Measurements from ENCODE around the gene JMJD1C.
A peak's percentile ranks its signal among the peaks of the same experiment; 100 is the strongest.
"Not testable (repeated sequence)": the region's sequence is repeated elsewhere in the genome, so short reads cannot be mapped to it uniquely, and the experiment has no call there.

The JMJD1C gene

GRCh38 chr10:63236113-63236935 lies 229.5 kb downstream of the JMJD1C start:
- no peak for DNase-seq
- H3K9me3 Mint-ChIP-seq, result no peaks in the 10 kb centered on the region
- H3K36me3 Mint-ChIP-seq, result peaks cover 18% of the 10 kb centered on the region
- no peak overlapping the region for H3K4me3 Mint-ChIP-seq
- peak overlapping the region; percentile 83 for H3K27ac Mint-ChIP-seq
- no peaks in the 10 kb centered on the region for H3K27me3 Mint-ChIP-seq
- peaks cover 55% of the 10 kb centered on the region for H3K4me1 Mint-ChIP-seq
- CTCF ChIA-PET, result interaction anchor here (1.1 to 1.9 kb wide), 3 partner anchors 8 to 393 kb away, joined by 3 to 6 read pairs (median 4); no protein-coding TSS in a partner anchor

- not testable (repeated sequence) for H3K27ac Mint-ChIP-seq, H3K27me3 Mint-ChIP-seq, H3K4me3 Mint-ChIP-seq, H3K9me3 Mint-ChIP-seq, DNase-seq
- peaks cover 22% of the 10 kb centered on the region for H3K36me3 Mint-ChIP-seq
- peaks cover 48% of the 10 kb centered on the region for H3K4me1 Mint-ChIP-seq
- CTCF ChIA-PET, result interaction anchor here (1.1 kb wide), 1 partner anchor 394 kb away, joined by 3 read pairs; no protein-coding TSS in a partner anchor
Measured at GRCh38 chr10:63235136-63235535, 230.6 kb downstream of the JMJD1C start.

- no peak for DNase-seq
- Mint-ChIP-seq H3K9me3 (no peaks in the 10 kb centered on the region), H3K4me3 (no peak overlapping the region), H3K4me1 (peaks cover 47% of the 10 kb centered on the region), H3K27me3 (no peaks in the 10 kb centered on the region), H3K36me3 (peaks cover 12% of the 10 kb centered on the region), H3K27ac (no peak overlapping the region)
- CTCF ChIA-PET, result no interaction called here
Measured at GRCh38 chr10:63229161-63229560, 236.6 kb downstream of the JMJD1C start.

- H3K4me3 Mint-ChIP-seq, result no peak overlapping the region
- no peaks in the 10 kb centered on the region for H3K27me3 Mint-ChIP-seq
- CTCF ChIA-PET, result interaction anchor here (1.0 to 1.7 kb wide), 4 partner anchors 8 to 492 kb away, joined by 3 to 6 read pairs (median 4); no protein-coding TSS in a partner anchor
- no peak for DNase-seq
- H3K27ac Mint-ChIP-seq, result peak overlapping the region; percentile 49
- peaks cover 12% of the 10 kb centered on the region for H3K36me3 Mint-ChIP-seq
- no peaks in the 10 kb centered on the region for H3K9me3 Mint-ChIP-seq
- peaks cover 44% of the 10 kb centered on the region for H3K4me1 Mint-ChIP-seq
Measured at GRCh38 chr10:63228237-63228636, 237.5 kb downstream of the JMJD1C start.

GRCh38 chr10:63227207-63227895 lies 238.4 kb downstream of the JMJD1C start:
- Mint-ChIP-seq H3K36me3 (peaks cover 13% of the 10 kb centered on the region), H3K9me3 (no peaks in the 10 kb centered on the region), H3K27ac (peak overlapping the region; percentile 79), H3K4me1 (peaks cover 45% of the 10 kb centered on the region), H3K27me3 (no peaks in the 10 kb centered on the region), H3K4me3 (no peak overlapping the region)
- CTCF ChIA-PET, result interaction anchor here (1.0 to 1.7 kb wide), 3 partner anchors 25 to 493 kb away, joined by 3 to 4 read pairs (median 3); no protein-coding TSS in a partner anchor
- DNase-seq, result no peak

- Mint-ChIP-seq H3K36me3 (peaks cover 8% of the 10 kb centered on the region), H3K9me3 (no peaks in the 10 kb centered on the region), H3K27ac (no peak overlapping the region), H3K27me3 (no peaks in the 10 kb centered on the region), H3K4me3 (no peak overlapping the region), H3K4me1 (peaks cover 61% of the 10 kb centered on the region)
- CTCF ChIA-PET, result interaction anchor here (1.0 to 1.5 kb wide), 3 partner anchors 17 to 45 kb away, joined by 3 read pairs; no protein-coding TSS in a partner anchor
- DNase-seq, result no peak
Measured at GRCh38 chr10:63224241-63224640, 241.5 kb downstream of the JMJD1C start.

GRCh38 chr10:63221950-63222349 lies 243.8 kb downstream of the JMJD1C start:
- no peak for DNase-seq
- no peaks in the 10 kb centered on the region for H3K9me3 Mint-ChIP-seq
- peaks cover 55% of the 10 kb centered on the region for H3K4me1 Mint-ChIP-seq
- CTCF ChIA-PET, result no interaction called here
- no peak overlapping the region for H3K27ac Mint-ChIP-seq
- no peak overlapping the region for H3K4me3 Mint-ChIP-seq
- peaks cover 8% of the 10 kb centered on the region for H3K36me3 Mint-ChIP-seq
- H3K27me3 Mint-ChIP-seq, result no peaks in the 10 kb centered on the region

- Mint-ChIP-seq H3K36me3 (peaks cover 8% of the 10 kb centered on the region), H3K9me3 (no peaks in the 10 kb centered on the region), H3K4me1 (peaks cover 39% of the 10 kb centered on the region), H3K4me3 (no peak overlapping the region), H3K27me3 (no peaks in the 10 kb centered on the region), H3K27ac (no peak overlapping the region)
- CTCF ChIA-PET, result no interaction called here
- no peak for DNase-seq
Measured at GRCh38 chr10:63219749-63220148, 246.0 kb downstream of the JMJD1C start.

GRCh38 chr10:63217120-63217605 lies 248.6 kb downstream of the JMJD1C start:
- no peak overlapping the region for H3K4me3 Mint-ChIP-seq
- H3K36me3 Mint-ChIP-seq, result peaks cover 19% of the 10 kb centered on the region
- H3K27ac Mint-ChIP-seq, result no peak overlapping the region
- CTCF ChIA-PET, result interaction anchor here (0.7 to 2.8 kb wide), 17 partner anchors 8 to 503 kb away, joined by 3 to 18 read pairs (median 4); no protein-coding TSS in a partner anchor
- DNase-seq, result peak; percentile 32
- H3K4me1 Mint-ChIP-seq, result peaks cover 33% of the 10 kb centered on the region
- H3K9me3 Mint-ChIP-seq, result no peaks in the 10 kb centered on the region
- no peaks in the 10 kb centered on the region for H3K27me3 Mint-ChIP-seq

GRCh38 chr10:63214571-63214970 lies 251.2 kb downstream of the JMJD1C start:
- Mint-ChIP-seq H3K9me3 (peaks cover 2% of the 10 kb centered on the region), H3K27me3 (no peaks in the 10 kb centered on the region), H3K4me1 (peaks cover 22% of the 10 kb centered on the region), H3K36me3 (peaks cover 36% of the 10 kb centered on the region), H3K4me3 (no peak overlapping the region), H3K27ac (no peak overlapping the region)
- CTCF ChIA-PET, result interaction anchor here (1.0 to 1.6 kb wide), 5 partner anchors 11 to 413 kb away, joined by 3 to 4 read pairs (median 3); no protein-coding TSS in a partner anchor
- no peak for DNase-seq

- H3K4me3 Mint-ChIP-seq, result no peak overlapping the region
- H3K36me3 Mint-ChIP-seq, result peaks cover 40% of the 10 kb centered on the region
- CTCF ChIA-PET, result interaction anchor here (0.7 to 1.5 kb wide), 4 partner anchors 12 to 507 kb away, joined by 3 to 4 read pairs (median 4); no protein-coding TSS in a partner anchor
- no peak for DNase-seq
- H3K9me3 Mint-ChIP-seq, result peaks cover 2% of the 10 kb centered on the region
- H3K27ac Mint-ChIP-seq, result no peak overlapping the region
- H3K27me3 Mint-ChIP-seq, result no peaks in the 10 kb centered on the region
- H3K4me1 Mint-ChIP-seq, result peaks cover 14% of the 10 kb centered on the region
Measured at GRCh38 chr10:63213489-63213888, 252.3 kb downstream of the JMJD1C start.

GRCh38 chr10:63210611-63211196 lies 255.1 kb downstream of the JMJD1C start:
- Mint-ChIP-seq H3K27me3 (no peaks in the 10 kb centered on the region), H3K36me3 (peaks cover 58% of the 10 kb centered on the region), H3K4me3 (no peak overlapping the region), H3K27ac (no peak overlapping the region), H3K9me3 (peaks cover 2% of the 10 kb centered on the region), H3K4me1 (peaks cover 28% of the 10 kb centered on the region)
- no peak for DNase-seq
- CTCF ChIA-PET, result no interaction called here

- peaks cover 34% of the 10 kb centered on the region for H3K4me1 Mint-ChIP-seq
- H3K9me3 Mint-ChIP-seq, result peaks cover 2% of the 10 kb centered on the region
- no peak overlapping the region for H3K4me3 Mint-ChIP-seq
- H3K27me3 Mint-ChIP-seq, result no peaks in the 10 kb centered on the region
- peaks cover 60% of the 10 kb centered on the region for H3K36me3 Mint-ChIP-seq
- no peak overlapping the region for H3K27ac Mint-ChIP-seq
- CTCF ChIA-PET, result interaction anchor here (1.1 to 1.3 kb wide), 2 partner anchors 43 to 510 kb away, joined by 3 to 4 read pairs; no protein-coding TSS in a partner anchor
- DNase-seq, result no peak
Measured at GRCh38 chr10:63209705-63210104, 256.1 kb downstream of the JMJD1C start.

- peaks cover 41% of the 10 kb centered on the region for H3K4me1 Mint-ChIP-seq
Measured at GRCh38 chr10:63208986-63209385, 256.8 kb downstream of the JMJD1C start.

More at GRCh38 chr10:63208986-63209385, 256.8 kb downstream of the JMJD1C start:
- H3K9me3 Mint-ChIP-seq, result peaks cover 2% of the 10 kb centered on the region
- no peaks in the 10 kb centered on the region for H3K27me3 Mint-ChIP-seq
- peaks cover 57% of the 10 kb centered on the region for H3K36me3 Mint-ChIP-seq
- no peak overlapping the region for H3K27ac Mint-ChIP-seq
- DNase-seq, result no peak
- CTCF ChIA-PET, result interaction anchor here (1.1 to 1.3 kb wide), 2 partner anchors 42 to 511 kb away, joined by 3 to 4 read pairs; no protein-coding TSS in a partner anchor
- H3K4me3 Mint-ChIP-seq, result no peak overlapping the region
